ENCODE data around the gene DOCK3. TPM values are rescaled to one million over a fixed set of nuclear protein-coding genes. Genes with fewer than 3 reads are reported as not detected.
"Not testable (repeated sequence)": the region's sequence is repeated elsewhere in the genome, so short reads cannot be mapped to it uniquely, and the experiment has no call there.

The DOCK3 gene
- total RNA-seq, 3 donors from 2014 or later: 1.2 to 1.7 (median 1.5) TPM

- Mint-ChIP-seq H3K4me1 (ENCODE audit: low read depth) (peaks cover 13% of the 10 kb centered on the region), H3K4me3 (no peak overlapping the region), H3K27me3 (ENCODE audit: low read depth) (no peaks in the 10 kb centered on the region), H3K9me3 (no peaks in the 10 kb centered on the region), H3K36me3 (ENCODE audit: insufficient read depth) (no peaks in the 10 kb centered on the region)
- DNase-seq (no peak), ATAC-seq (no peak)
Measured at GRCh38 chr3:50953825-50954414, 279.2 kb downstream of the DOCK3 start.

DNA sequence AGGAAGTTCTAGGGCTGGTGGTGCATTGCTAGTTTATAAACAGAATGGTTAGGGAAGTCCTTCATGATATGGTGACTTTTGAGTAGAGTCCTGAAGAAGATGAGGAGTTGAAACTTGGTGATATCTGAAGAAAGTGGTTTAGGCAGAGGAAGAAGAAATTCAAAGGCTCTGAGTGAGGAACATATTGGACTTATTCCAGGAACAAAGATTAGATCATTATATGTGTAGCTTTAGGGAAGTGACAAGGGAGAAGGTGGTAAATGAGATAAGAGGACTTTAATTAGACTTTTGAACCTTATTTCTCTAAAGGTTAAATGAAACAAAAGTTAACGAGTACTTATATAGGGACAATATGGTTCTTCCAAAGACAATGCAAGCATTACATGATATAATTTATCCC is 286.7 kb downstream of the DOCK3 start:
- Mint-ChIP-seq H3K36me3 (ENCODE audit: insufficient read depth) (no peaks in the 10 kb centered on the region), H3K27me3 (ENCODE audit: low read depth) (peaks cover 15% of the 10 kb centered on the region), H3K9me3 (no peaks in the 10 kb centered on the region), H3K4me3 (no peak overlapping the region), H3K4me1 (ENCODE audit: low read depth) (no peaks in the 10 kb centered on the region)
- no peak for ATAC-seq
- no peak for DNase-seq

DNA sequence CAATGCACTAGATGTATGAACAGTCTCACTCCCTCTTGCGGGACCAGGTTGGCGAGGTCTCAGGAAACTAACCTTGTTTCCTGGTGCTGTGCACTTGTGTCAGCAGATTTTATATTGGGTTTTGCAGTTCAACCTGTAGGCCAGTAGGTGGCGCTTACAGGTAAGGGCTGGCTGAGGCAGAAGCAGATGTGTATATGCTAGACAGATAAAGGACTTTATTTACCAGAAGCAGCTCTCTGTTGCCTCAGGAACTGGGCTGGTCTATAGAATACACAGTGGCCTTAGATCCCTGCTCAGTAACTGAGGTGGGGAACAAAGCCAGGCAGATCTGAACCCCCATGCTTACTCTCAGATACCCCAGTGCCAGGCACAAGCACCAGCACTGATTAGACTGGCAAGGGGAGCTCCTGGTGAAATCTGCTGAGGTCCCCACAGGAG is 296.8 kb downstream of the DOCK3 start:
- no peaks in the 10 kb centered on the region for H3K36me3 Mint-ChIP-seq (ENCODE audit: insufficient read depth)
- ATAC-seq (peak; percentile 78 to 86), DNase-seq (peak; percentile 36)
- H3K9me3 Mint-ChIP-seq: no peaks in the 10 kb centered on the region
- H3K27me3 Mint-ChIP-seq (ENCODE audit: low read depth): no peaks in the 10 kb centered on the region
- H3K4me1 Mint-ChIP-seq (ENCODE audit: low read depth): peaks cover 12% of the 10 kb centered on the region
- H3K4me3 Mint-ChIP-seq: no peak overlapping the region

GRCh38 chr3:50972029-50972428 is 297.3 kb downstream of the DOCK3 start:
- Mint-ChIP-seq H3K36me3 (ENCODE audit: insufficient read depth) (no peaks in the 10 kb centered on the region), H3K4me3 (no peak overlapping the region), H3K9me3 (no peaks in the 10 kb centered on the region), H3K4me1 (ENCODE audit: low read depth) (peaks cover 12% of the 10 kb centered on the region), H3K27me3 (ENCODE audit: low read depth) (no peaks in the 10 kb centered on the region)
- DNase-seq (no peak), ATAC-seq (no peak)

- ATAC-seq; H3K27me3 Mint-ChIP-seq (ENCODE audit: low read depth); H3K9me3 Mint-ChIP-seq; H3K4me1 Mint-ChIP-seq (ENCODE audit: low read depth); H3K4me3 Mint-ChIP-seq; H3K36me3 Mint-ChIP-seq (ENCODE audit: insufficient read depth); DNase-seq: not testable (repeated sequence)
Measured at GRCh38 chr3:50978586-50978985, 303.9 kb downstream of the DOCK3 start.

DNA sequence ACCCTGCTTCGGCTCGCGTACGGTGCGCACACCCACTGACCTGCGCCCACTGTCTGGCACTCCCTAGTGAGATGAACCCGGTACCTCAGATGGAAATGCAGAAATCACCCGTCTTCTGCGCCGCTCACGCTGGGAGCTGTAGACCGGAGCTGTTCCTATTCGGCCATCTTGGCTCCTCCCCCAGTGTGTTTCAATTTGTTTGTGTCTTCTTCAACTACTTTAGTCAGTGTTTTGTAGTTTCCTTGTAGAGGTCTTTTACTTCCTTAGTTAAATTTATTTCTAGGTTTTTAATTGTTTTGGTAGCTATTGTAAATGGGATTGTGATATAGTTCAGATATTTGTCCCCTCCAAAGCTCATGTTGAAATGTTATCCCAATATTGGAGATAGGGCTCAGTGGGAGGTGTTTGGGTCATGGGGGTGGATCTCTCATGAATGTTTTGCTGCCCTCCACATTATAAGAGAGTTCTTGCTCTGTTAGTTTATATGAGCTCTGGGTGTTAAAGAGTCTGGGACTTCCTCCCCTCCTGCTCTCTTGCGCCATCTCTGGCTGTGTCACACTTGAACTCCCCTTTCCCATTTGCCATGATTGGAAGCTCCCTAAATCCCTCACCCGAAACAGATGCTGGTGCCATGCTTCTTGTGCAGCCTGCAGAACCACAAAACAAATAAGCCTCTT is 304.4 kb downstream of the DOCK3 start:
- H3K9me3 Mint-ChIP-seq: peaks cover 3% of the 10 kb centered on the region
- H3K36me3 Mint-ChIP-seq (ENCODE audit: insufficient read depth): no peaks in the 10 kb centered on the region
- ATAC-seq (no peak), DNase-seq (no peak)
- no peak overlapping the region for H3K4me3 Mint-ChIP-seq
- H3K27me3 Mint-ChIP-seq (ENCODE audit: low read depth): peaks cover 1% of the 10 kb centered on the region
- no peaks in the 10 kb centered on the region for H3K4me1 Mint-ChIP-seq (ENCODE audit: low read depth)

DNA sequence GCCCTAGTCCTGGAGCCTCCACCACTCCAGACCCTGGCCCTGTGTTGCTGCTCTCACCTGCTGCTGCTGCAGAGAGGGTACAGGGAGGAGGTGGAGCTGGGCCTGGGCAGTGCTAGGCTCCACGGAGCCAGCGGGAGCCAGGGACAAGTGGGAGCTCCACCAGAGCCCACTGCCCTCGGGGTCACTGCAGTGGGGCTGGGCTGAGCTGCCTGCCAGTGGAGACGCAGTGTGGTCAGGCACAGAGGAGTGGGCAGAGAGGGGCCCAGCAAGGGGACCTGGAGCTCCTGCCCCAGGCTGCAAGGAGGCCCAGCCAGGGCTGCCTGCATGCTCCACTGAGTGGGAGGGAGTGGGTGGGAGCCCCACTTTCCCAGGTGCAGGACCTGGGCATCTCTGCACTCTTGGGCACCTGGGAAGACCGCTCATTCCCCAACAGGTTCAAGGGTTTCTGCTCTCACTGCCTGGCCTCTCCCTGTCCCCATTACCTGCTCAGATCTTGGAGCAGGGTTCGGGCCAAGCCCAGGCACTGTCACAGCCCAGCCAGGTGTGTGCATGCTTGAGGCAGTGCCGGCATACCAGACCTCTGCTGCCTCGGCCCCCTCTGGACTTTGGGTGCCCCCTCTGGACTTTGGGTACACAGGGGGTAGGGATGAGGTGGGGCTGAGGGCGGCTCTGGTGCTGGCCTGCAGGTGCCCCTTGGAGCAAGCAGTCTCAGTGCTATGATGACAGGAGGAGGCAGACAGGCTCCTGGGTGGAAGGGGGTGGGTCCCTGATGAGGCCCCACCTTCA is 308.0 kb downstream of the DOCK3 start:
- no peaks in the 10 kb centered on the region for H3K36me3 Mint-ChIP-seq (ENCODE audit: insufficient read depth)
- H3K4me3 Mint-ChIP-seq: no peak overlapping the region
- no peaks in the 10 kb centered on the region for H3K4me1 Mint-ChIP-seq (ENCODE audit: low read depth)
- DNase-seq (no peak), ATAC-seq (no peak)
- peaks cover 1% of the 10 kb centered on the region for H3K27me3 Mint-ChIP-seq (ENCODE audit: low read depth)
- peaks cover 4% of the 10 kb centered on the region for H3K9me3 Mint-ChIP-seq

DNA sequence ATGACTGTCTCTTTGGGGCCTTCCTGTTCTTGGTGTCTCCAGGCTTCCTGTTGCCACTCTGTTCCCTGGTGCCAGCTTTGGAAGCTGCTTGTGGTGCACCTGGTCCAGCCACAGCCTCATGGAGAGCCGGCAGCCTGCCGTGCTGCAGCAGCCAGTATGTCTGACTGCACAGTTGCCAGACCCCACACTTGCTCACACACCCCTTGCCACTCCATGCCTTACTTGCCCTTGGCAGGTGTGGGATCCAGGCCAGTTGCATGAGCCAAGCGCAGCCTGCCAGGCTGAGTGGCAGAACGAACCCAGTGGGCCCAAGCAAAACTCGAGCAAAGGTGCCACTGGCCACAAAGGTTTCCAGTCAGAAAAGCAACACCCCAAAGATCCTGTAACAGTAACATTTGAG is 309.2 kb downstream of the DOCK3 start:
- Mint-ChIP-seq H3K4me3 (no peak overlapping the region), H3K36me3 (ENCODE audit: insufficient read depth) (no peaks in the 10 kb centered on the region), H3K27me3 (ENCODE audit: low read depth) (peaks cover 1% of the 10 kb centered on the region), H3K4me1 (ENCODE audit: low read depth) (no peaks in the 10 kb centered on the region), H3K9me3 (peaks cover 4% of the 10 kb centered on the region)
- DNase-seq (no peak), ATAC-seq (no peak)

- no peaks in the 10 kb centered on the region for H3K4me1 Mint-ChIP-seq (ENCODE audit: low read depth)
- peaks cover 16% of the 10 kb centered on the region for H3K9me3 Mint-ChIP-seq
- H3K27me3 Mint-ChIP-seq (ENCODE audit: low read depth): peaks cover 1% of the 10 kb centered on the region
- ATAC-seq (no peak), DNase-seq (no peak)
- no peak overlapping the region for H3K4me3 Mint-ChIP-seq
- H3K36me3 Mint-ChIP-seq (ENCODE audit: insufficient read depth): no peaks in the 10 kb centered on the region
Measured at GRCh38 chr3:50985893-50986292, 311.2 kb downstream of the DOCK3 start.

GRCh38 chr3:50986726-50987125 is 312.0 kb downstream of the DOCK3 start:
- DNase-seq: no peak
- no peak overlapping the region for H3K4me3 Mint-ChIP-seq
- ATAC-seq: no peak
- H3K36me3 Mint-ChIP-seq (ENCODE audit: insufficient read depth): peaks cover 1% of the 10 kb centered on the region
- peaks cover 25% of the 10 kb centered on the region for H3K9me3 Mint-ChIP-seq
- peaks cover 1% of the 10 kb centered on the region for H3K27me3 Mint-ChIP-seq (ENCODE audit: low read depth)
- H3K4me1 Mint-ChIP-seq (ENCODE audit: low read depth): no peaks in the 10 kb centered on the region

- Mint-ChIP-seq H3K4me1 (ENCODE audit: low read depth) (no peaks in the 10 kb centered on the region), H3K27me3 (ENCODE audit: low read depth) (no peaks in the 10 kb centered on the region), H3K4me3 (no peak overlapping the region), H3K36me3 (ENCODE audit: insufficient read depth) (peaks cover 1% of the 10 kb centered on the region), H3K9me3 (peaks cover 22% of the 10 kb centered on the region)
- ATAC-seq: no peak
- no peak for DNase-seq
Measured at GRCh38 chr3:50994537-50994936, 319.8 kb downstream of the DOCK3 start.

DNA sequence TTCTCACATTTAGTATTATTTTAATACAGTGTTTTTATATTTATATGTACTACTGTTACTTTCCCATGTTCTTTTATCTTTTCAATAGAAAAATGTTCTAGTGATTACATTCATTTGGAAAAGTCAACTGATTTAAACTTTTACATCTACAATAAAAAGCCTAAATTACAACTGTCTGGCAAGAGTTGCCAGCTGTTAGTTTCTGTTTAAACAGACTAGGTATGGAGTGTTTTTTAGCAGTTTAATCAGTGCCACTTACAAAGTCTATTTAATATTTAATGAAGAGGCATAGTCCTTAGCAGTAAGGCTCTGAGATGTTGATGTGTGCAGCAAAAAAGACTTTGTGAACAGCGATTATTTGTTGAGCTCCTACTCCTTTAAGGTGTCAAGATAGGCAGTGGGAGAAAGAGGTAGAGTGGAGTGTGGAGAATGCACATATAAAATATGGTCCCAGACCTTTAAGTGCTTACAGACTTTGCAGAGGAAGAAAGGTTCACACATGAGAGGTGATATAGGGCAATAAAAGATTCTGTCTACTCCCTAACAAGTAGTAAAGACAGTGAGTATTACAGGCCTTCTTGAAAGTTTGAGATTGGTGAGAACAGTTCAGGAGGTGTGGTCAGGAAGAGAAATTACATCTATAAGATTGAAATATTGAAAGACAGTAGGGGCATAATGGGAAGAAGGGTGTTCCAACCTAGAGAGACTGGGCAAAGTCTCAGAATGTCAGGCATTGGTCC is 320.5 kb downstream of the DOCK3 start:
- H3K27me3 Mint-ChIP-seq (ENCODE audit: low read depth): no peaks in the 10 kb centered on the region
- peaks cover 16% of the 10 kb centered on the region for H3K9me3 Mint-ChIP-seq
- ATAC-seq (no peak), DNase-seq (no peak)
- H3K4me1 Mint-ChIP-seq (ENCODE audit: low read depth): no peaks in the 10 kb centered on the region
- H3K36me3 Mint-ChIP-seq (ENCODE audit: insufficient read depth): peaks cover 1% of the 10 kb centered on the region
- no peak overlapping the region for H3K4me3 Mint-ChIP-seq

- peaks cover 3% of the 10 kb centered on the region for H3K4me1 Mint-ChIP-seq (ENCODE audit: low read depth)
- H3K4me3 Mint-ChIP-seq: no peak overlapping the region
- ATAC-seq: no peak
- no peak for DNase-seq
- H3K36me3 Mint-ChIP-seq (ENCODE audit: insufficient read depth): no peaks in the 10 kb centered on the region
- no peaks in the 10 kb centered on the region for H3K9me3 Mint-ChIP-seq
- H3K27me3 Mint-ChIP-seq (ENCODE audit: low read depth): no peaks in the 10 kb centered on the region
Measured at GRCh38 chr3:51002495-51002894, 327.8 kb downstream of the DOCK3 start.

- Mint-ChIP-seq H3K9me3 (no peaks in the 10 kb centered on the region), H3K4me3 (no peak overlapping the region), H3K36me3 (ENCODE audit: insufficient read depth) (no peaks in the 10 kb centered on the region), H3K4me1 (ENCODE audit: low read depth) (peaks cover 3% of the 10 kb centered on the region), H3K27me3 (ENCODE audit: low read depth) (no peaks in the 10 kb centered on the region)
- ATAC-seq (no peak), DNase-seq (no peak)
Measured at GRCh38 chr3:51004235-51004634, 329.5 kb downstream of the DOCK3 start.

All from activated T-cell treated with anti-CD3 and anti-CD28 coated beads, Interleukin-2, amount 50 U/mL, for 4 hours (primary cell).